HG03558 (cell line): ENCODE data around the gene MT1E.
"Not testable (repeated sequence)": the region's sequence is repeated elsewhere in the genome, so short reads cannot be mapped to it uniquely, and the experiment has no call there.

Experiments
- ATAC-seq: cut with Tn5 transposase; IDR thresholded peaks from one replicate; pipeline ENCODE4 v1.9.1; 2021; ENCODE audit warnings: moderate number of reproducible peaks; ENCODE audit not compliant: unreplicated experiment; ENCODE audit errors: extremely low read depth

Gene MT1E

GRCh38 chr16:56625140-56625942 lies at the start of gene MT1E:
Gene MT1E, plus strand, starts transcription at chr16:56625781. Its CDS starts 71 bp downstream, at chr16:56625852.
- ATAC-seq = no peak

DNA sequence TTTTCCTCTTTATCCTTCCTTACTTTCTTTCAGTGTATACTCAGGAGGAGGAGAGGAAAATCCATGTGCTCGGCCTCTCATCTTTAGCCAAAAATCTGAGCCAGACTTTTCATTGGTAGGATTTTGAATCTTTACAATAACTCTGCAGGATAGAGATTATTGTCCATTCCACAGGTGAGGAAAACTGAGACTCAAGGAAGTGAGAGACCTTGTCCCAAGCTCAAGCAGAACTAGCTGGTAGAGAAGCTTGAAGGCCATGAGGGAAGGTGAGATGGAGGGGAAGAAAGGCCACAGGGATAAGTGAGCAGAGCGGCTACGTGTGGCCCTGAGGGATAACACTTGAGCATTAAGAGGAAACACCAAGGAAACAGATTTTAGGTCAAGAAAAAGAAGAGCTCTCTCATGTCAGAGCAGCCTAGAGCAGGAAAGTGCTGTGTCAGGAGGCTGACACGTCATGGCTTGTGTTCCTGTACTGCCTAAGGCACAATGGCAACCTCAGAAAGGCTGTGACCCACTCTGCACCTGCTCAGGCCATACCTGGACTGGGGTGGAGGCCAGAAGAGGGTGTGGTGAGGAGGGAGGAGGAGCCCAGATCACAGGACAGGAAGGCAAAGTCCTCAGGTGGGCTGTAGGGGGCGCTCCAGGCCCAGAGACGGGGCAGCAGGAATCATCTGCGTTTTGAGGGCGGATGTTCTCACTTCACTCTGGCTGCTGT lies 48.8 kb upstream of the MT1E start:
- peak; percentile 65 for ATAC-seq

DNA sequence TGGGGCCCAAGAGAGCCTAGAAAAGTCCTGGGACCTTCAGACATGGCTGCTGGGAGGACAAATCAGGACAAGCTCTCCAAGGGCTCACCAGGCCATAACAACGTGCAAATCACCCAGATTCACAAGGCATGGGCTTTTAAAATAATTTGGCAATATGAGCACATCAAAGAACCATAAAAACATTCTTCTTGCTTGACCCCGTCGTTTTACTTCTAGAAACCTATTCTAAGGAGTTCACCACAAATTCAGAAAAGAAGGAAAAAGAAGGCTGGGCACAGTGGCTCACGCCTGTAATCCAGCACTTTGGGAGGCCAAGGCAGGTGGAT lies 48.3 kb upstream of the MT1E start:
- ATAC-seq = no peak

- ATAC-seq = no peak
Measured at GRCh38 chr16:56580391-56581048, 45.1 kb upstream of the MT1E start.

DNA sequence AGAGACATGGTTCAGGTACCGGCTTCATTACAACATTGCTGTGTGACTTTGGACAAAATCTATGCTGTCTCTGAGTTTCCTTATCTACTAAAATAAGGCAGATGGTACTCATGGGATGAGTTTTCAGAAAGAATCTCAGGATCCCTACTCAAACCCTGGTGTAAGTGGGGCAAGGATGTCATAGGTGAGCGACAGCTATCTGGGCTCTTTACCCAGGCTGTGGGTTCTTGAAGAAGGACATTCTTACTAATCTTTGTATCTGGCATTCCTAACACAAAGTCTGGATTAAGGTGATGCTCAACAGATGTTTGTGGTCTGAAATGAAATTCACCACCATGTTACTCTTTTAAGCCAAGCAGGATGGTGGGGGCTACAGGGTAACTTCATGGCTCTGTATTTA lies 42.7 kb upstream of the MT1E start:
- not testable (repeated sequence) for ATAC-seq

DNA sequence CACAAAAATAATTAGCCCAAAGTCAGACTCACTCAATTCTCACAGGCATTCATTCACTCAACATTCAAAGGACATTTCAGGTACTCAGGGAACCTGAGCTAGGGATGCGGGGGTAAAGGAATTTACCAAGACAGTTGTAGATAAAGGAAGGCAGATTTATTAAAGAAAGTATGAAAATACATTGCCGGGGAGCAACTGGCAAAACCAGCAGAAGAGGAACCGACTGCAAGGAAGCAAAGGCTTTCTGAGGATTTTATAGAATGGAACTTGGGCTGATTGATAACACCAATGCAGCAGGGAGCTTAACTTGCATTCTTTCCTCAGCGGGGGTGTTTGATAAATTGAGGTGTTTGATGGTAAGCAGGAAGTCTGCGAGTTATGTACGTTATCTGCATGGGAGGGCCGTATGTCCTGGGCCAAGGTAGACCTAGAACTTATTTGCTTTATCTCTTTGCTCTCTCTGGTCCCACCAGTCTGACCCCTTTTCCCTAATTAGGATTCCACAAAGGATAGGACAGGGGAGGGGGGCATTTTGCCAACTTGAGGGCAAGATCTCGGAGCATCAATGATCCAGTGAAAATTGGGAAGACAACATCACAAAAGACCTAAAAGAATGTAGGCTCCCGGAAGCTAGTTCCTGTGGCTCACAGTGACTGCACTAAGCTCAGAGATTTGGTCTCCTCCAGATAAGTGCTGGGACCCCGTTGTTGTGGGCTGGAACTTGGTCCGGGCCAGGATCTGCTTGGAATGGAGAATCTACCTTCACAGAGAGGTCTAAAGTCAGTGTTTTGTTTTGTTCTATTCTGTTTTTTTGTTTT lies 42.0 kb upstream of the MT1E start:
- no peak for ATAC-seq

- ATAC-seq = no peak
Measured at GRCh38 chr16:56584276-56584675, 41.3 kb upstream of the MT1E start.

DNA sequence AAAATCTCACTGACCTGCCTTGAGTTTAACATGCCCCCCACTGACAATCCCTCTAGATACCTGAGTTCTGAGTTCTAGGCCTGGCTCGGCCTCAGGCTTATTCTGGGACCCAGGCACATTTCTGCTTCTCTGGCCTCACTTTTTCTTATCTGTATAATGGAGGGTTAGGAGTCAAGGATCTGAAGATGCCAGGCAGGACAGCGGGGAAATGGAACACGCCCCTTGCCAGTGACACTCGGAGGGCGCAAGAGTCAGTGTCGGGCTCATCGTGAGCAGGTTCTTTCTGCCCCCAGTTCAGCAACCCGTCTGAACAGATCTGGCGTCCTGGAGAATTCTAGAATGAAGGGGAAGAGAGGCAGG lies 36.8 kb upstream of the MT1E start:
- ATAC-seq = no peak

DNA sequence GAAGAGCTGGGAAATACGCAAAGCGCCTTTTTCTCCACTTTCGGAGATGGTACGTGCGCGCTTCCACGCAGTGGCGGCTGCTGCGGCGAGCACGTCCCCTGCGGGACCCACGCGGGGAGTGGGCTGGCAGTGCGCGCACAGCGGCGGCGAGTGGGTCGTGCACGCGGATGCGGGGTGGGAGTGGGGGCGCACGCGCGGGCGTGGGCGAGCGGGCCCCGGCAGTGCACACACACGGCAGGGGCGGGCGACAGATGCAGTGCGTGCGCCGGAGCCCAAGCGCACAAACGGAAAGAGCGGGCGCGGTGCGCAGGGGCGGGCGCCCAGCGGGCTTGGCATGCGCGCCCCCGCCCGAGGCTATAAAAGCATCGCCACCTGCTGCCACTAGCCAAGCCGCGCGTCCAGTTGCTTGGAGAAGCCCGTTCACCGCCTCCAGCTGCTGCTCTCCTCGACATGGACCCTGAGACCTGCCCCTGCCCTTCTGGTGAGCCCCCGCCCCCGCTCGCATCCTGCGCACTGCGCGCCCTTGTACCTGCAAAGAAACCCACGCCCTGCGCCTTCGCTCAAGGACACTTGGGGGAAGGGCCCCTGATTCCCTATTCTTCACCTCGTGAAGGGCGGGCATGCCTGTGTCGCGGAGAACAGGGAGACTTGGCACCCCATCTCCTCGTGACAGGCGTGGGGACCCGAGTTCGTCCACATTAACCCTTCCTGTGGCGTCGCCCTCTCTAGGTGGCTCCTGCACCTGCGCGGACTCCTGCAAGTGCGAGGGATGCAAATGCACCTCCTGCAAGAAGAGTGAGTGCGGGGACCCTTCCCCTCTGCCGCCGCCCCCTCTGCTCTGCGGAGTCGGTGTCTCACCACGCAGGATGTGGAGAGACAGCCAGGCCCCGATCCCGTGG lies 36.2 kb upstream of the MT1E start, which contains the start of gene MT3:
TSS of gene MT3 (plus strand) at position 388 of the 899 bp plus-strand sequence. CDS start at position 451, 63 bp downstream.
- ATAC-seq = no peak

DNA sequence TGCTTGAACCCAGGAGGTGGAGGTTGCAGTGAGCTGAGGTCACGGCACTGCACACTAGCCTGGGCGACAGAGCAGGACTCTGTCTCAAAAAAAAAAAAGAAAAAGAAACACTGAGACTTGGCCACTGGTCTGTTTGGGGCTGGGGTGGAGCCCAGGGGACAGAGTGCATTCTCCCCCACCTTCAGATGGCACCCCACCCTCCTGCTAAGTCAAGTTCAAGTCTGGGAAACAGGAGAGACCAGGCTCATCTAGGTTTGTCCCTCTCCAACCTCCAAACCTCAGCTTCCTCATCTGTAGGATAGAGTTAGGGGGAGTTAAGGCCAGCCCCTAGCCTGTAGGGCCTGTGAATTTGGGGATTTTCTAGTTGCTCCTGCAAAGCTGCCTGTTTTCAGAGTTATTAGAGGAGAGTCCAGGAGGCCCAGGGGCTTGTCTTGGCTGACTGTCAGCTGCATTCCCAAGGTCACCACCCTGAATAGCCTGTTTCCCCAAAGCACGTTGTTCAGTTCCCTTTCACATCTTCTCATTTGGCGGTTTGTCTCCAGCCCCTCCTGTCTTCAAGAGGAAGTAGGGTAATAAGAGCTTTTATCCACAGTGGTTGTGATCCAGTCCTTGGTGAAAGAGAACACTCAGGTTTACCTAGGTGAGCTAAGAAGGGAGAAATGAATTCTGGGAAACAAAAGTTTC lies 34.1 kb upstream of the MT1E start:
- ATAC-seq = no peak

DNA sequence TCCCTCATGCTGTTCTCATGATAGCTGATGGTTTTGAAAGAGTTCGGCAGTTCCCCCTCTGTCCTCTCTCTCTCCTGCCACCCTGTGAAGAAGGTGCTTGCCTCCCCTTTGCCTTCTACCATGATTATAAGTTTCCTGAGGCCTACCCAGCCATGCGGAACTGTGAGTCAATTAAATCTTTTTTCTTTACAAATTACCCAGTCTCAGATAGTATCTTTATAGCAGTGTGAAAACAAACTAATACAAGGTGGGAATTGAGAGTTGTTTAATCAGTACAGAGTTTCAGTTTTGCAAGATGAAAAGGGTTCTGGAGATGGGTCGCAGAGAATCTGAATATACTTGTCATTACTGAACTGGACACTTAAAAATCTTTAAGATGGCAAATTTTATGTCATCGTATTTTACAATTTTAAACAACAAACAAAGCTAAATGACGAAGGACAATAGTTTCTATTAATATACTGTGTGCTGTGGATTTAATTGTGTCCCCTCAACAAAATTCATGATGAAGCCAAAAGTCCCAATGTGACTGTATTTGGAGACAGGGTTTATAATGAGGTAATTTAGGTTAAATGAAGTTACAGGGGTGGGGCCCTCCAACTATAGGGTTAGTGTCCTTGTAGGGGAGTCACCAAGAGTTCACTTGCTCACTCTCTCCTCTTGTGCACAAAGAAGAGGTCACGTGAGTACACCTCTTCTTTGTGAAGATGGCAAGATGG lies 31.8 kb upstream of the MT1E start:
- ATAC-seq = no peak

GRCh38 chr16:56594292-56594619 lies 31.3 kb upstream of the MT1E start:
- no peak for ATAC-seq

GRCh38 chr16:56600398-56600999 lies 25.1 kb upstream of the MT1E start:
- ATAC-seq = no peak

- ATAC-seq = no peak
Measured at GRCh38 chr16:56601325-56601724, 24.3 kb upstream of the MT1E start.

DNA sequence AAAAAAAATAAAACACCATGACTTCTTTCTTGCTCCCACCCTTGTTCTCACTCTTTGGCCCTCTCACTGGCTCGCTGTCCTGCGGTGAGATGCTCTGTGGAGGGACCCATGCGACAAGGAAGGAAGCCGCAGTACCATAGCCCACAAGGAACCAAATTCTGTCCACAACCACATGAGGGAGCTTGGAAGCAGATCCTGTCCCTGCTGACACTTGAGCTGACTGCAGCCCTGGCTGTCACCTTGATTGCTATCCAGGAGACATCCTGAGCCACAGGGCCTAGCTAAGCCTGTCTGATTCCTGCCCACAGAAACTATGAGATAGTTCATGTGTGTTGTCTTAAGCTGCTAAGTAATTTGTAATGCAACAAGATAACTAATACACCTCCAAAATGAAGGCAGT lies 22.0 kb upstream of the MT1E start:
- ATAC-seq = no peak

GRCh38 chr16:56604966-56605365 lies 20.6 kb upstream of the MT1E start:
- no peak for ATAC-seq

- ATAC-seq = no peak
Measured at GRCh38 chr16:56605475-56605874, 20.1 kb upstream of the MT1E start.

GRCh38 chr16:56606071-56606475 lies 19.5 kb upstream of the MT1E start:
- no peak for ATAC-seq
